GM21717 (cell line): ENCODE results near the gene APOC3.

ENCODE experiments used
- ATAC-seq: cut with Tn5 transposase; IDR thresholded peaks from one replicate; pipeline ENCODE4 v1.9.1; 2021; ENCODE audit warnings: mild to moderate bottlenecking, moderate library complexity; ENCODE audit not compliant: unreplicated experiment

The APOC3 gene

GRCh38 chr11:116829525-116830183 is at the start of gene APOC3:
TSS of gene APOC3 (plus strand) at chr11:116829907. CDS start at chr11:116830583, 676 bp downstream.
- no peak for ATAC-seq

GRCh38 chr11:116782728-116783127 is 47.0 kb upstream of the APOC3 start:
- no peak for ATAC-seq

DNA sequence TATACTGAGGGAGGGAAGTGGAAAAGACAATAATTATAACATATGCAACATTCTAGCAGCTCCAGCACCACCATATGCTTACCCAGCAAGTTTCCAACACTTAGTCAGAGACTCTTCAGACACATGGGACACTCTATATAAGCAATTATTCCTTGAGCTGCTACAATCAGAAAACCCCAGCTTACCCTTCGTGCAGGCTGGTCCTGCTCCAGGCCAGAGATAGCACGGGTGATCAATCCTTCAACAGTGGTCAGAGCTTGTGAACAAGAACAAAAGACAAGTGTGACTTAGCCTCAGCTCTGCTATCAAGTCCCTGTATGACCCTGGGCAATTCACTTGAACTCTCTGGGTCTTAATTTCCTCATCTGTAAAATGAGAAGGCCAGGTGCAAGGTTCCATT is 43.4 kb upstream of the APOC3 start:
- no peak for ATAC-seq

DNA sequence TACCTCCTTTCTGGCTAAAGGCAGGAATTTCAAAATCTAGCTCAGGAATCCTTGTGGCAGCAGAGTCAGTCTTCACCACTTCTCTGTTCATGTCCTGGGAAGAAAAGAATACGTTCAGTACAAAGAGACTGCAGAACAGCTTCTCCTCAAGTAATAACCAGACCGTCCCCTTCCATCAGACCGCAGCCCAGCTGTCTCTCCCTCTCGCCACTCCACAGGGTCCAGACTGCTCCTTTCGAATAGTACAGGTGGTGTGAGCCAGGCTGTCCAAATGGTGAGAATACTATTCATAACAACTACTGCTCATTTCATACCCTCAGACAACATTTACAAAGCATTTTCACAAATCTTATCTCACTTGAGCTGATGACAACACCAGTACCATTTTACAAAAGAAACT is 42.7 kb upstream of the APOC3 start:
- no peak for ATAC-seq

DNA sequence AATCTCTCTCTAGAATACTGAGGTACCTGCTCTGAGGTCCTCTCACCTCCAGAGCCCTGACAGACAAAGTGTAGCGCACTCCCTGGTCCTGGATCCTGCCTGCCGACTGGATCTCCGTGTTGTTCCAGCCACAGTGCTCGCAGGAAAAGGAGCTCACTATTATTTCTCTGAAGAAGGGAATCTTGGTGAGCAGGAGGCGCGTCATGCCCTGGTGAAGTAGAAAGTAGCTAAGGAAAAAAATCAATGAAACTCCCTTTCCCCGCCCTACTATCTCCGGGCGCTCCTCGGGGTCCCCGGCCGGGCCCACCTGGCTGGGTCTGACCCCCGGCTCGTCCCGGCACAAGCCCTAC is 42.3 kb upstream of the APOC3 start:
- no peak for ATAC-seq

DNA sequence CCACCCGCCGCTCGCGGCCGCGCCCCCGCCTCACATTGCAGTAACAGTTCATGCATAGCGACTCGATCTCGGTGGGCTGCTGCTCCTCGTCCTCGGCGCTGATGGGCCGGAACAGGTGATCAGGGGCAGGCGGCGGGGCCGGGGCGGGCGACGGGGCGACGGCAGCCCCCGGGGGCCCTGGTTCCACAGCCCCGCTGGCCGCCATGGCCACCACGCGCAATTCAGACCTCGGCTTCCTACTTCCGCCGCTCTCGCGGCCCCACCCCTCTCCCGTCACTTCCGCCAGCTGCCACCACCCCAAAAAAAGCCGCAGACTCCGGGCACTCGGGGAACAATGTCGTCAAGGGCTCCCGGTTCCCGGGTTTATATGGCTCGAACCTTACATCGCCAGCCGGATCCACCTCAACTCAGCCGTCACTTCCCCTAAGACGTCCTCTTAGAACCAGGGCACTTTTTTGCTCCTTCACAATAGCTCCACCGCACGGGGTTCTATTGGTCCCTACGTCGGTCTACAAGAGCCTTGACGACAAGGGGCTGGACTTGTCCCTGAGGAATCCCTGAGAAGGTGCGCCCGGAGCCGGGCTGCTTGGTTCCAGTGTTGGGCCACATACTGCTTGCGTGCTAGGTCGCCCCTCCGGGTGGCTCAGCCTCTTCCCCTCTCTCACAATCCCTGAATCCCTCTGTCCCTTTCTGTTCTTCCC is 41.8 kb upstream of the APOC3 start, which contains the start of gene ZPR1:
ZPR1 (minus strand) TSS at position 238 of the 701 bp plus-strand sequence; CDS start at position 205, 33 bp downstream.
- ATAC-seq = peak; percentile 81

DNA sequence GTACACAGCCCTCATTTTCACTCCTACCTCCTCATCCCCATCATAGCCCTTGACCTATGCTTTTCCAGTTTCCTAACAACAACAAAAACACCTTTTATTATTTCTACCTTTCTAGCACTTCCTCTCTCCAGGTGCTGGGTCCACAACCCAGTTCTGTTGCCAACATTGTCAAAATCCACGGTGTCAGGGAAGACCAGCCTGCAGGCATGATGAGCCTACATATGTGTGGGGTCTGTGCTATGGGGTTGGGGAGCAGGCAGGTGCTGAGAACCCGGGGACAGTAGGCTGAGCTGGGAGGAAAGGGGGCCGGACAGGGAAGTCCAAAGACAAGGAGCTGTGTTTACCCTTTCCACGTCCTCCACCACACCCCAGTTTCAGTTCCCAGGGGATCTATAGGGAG is 41.2 kb upstream of the APOC3 start:
- no peak for ATAC-seq

- ATAC-seq = no peak
These were observed 40.7 kb upstream of the APOC3 start for GRCh38 chr11:116788975-116789374.

DNA sequence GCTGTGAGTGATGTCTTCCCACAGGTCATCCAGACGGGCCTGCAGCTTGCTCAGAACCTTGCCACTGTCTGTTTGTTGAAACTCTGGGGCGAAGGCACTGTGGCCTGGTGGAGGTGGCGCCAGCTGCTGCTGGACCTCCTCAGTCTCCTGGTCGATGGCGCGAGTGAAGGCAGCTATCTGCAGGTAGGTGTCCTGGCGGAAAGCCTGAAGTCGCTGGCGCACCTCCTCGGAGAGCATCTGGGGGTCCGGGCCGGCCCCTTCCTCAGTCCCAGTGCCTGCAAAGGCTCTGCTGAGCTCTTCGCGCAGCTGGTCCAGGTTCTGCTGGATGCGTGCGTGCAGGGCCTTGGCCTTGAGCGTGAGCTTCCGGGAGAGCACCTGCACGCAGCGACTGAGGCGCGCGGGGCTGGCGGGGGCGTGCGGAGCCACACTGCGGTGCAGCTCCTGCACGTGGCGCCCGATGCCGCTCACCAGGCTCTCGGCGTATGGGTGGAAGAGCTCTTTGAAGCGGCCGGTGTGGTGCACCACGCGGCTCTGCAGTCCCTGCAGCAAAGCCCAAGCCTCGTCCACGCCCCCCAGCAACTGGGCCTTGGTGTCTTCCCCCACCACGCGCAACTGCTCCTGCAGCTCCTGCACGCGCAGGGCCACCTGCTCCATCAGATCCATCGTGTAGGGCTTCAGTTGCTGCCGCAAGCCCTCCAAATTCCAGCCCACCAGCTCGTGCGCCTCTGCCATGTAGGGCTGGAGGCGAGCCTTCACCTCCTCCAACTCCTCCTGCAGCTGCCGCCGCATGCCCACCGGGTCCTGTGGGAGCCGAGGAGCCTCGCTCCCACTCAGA is 39.3 kb upstream of the APOC3 start:
- ATAC-seq = no peak

DNA sequence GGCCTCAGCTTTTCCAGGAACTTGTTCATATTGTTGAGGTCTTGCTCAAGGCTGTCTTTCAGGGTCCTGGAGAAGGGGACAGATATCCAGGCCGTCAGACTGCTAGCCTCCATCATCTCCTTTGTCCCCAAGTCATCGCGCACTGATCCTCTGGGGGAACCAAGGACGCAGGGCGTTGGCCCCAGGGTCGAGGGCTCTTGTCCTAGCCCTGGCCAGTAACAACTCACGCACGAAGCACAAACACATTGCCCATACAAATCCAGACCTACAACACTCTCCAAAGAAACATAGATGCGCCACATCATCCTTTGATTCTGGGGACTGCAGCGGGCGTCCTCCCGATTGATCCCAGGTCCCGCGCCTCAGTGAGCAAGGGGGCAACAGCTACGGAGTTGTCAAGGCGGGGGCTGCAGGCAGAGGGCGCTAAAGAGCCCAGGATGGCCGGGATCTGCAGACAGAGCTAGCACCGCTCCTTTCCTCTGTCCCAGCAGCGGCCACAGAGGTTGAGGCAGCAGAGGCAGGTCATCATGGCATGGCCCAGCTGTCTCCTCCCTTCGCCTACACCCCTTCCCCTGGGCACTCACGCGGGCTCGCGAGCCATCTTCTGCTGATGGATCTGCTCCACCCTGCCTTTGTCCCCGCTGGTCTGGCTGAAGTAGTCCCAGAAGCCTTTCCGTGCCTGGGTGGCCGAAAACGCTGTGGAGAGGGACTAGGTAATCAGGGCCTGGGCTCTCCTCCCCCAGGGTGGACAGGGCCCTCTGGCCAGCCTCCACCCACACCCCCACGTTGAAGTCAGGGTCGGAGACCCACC is 38.5 kb upstream of the APOC3 start:
- ATAC-seq = no peak

GRCh38 chr11:116791813-116792143 is 37.9 kb upstream of the APOC3 start, which contains the start of gene APOA5:
TSS of gene APOA5 (minus strand) at chr11:116791879. CDS start at chr11:116791860, 19 bp downstream.
- no peak for ATAC-seq

DNA sequence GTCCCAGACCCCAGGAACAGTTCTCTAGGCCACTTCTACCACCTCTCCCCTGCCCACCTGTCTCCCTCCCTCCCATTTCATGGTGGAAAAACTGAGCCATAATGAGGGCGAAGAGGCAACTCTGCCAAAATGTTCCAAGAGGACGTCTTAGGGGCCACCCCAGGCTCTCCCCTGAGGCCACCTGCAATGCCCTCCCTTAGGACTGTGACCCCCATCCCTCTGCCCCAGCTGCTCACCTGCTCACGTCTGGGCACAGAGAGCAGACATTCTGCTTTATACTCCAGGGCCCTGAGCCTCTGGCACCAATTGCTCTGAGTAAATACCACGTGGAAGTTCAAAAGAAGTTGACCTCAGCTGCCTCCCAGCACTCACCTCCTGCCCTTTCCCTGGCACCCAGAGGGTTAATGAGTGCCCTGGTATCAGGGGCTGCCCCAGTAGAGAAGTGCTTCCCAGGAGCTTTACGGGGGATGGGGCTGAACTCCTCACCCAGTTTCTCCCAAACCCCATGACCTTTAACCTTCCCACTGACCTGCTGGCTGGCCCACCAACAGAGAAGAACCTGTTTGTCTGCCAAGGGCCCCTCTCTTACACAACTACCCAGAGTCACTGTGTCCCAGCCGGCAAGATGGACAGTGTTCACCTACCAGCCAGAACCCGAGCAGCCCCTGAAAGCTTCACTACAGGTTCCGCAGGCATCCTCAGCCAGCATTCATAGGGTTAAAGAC is 37.4 kb upstream of the APOC3 start:
- ATAC-seq = no peak

DNA sequence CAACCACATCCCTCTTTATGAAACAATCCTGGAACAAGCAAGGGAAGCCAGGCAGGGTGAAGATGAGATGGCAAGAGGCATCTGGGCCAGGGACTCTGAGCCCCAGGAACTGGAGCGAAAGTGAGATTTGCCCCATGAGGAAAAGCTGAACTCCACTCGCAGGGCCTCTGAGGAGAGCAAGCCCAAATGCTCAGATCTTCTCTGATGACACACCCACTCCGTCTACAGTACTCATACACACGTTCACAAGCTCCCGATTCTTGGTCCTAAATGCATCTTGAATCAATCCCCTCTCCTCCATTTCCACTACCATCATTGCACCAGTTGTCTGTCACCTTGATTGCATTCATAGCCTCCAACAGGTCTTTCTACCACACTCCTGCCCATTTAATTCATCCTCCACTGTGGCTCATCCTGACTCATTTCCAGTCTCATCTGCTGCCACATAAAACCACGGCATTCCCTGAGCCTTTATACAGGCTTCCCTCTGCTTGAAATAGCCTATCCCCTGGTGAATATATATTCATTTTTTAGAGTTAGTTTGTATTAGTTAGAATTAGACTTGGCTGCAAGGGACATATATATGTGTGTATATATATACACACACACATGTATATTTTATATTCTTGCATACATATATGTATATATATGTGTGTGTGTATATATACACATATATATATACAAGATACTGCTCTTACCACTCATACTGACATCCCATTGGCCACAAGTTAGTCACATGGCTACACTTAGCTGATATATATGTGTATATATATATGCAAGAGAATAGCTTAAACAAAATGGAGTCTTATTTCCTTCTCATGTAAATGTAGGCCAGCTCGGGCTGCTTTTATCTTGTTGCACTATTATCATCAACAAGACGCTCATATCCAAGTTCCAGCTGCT is 36.6 kb upstream of the APOC3 start:
- no peak for ATAC-seq

DNA sequence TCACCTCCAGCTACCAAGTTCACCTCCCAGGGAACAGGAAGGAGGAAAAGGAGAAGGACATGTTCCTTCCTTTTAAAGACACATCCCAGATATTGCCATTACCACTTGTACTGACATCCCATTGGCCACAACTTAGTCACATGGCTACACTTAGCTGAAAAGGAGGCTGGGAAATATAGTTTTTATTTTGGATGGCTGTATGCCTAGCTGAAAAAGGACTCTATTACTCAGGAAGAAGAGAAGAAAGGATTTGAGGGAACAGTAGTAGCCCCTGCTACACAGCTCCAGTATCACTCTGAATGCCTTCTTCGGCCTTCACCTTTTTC is 36.0 kb upstream of the APOC3 start:
- ATAC-seq = no peak

DNA sequence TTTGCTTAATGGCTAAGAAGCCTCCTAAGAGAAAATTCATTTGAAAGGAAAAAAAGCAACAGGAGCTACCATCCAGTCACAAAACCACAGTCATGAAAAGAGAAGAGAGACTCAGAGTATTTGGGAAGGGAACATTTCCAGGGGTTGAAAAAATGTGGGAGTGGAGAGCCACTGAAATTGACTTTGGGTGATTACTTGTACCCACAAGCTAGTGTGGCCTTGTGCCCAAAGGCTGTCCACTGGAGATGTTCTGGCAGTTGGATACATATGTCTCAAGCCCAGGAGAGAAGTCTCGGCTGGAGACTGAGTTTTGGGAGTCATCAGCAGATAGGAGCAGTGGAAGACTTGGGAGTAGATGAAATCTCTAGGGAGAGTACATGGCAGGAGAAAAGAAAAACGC is 34.9 kb upstream of the APOC3 start:
- ATAC-seq = no peak

- no peak for ATAC-seq
These were observed 33.2 kb upstream of the APOC3 start for GRCh38 chr11:116796548-116796947.

DNA sequence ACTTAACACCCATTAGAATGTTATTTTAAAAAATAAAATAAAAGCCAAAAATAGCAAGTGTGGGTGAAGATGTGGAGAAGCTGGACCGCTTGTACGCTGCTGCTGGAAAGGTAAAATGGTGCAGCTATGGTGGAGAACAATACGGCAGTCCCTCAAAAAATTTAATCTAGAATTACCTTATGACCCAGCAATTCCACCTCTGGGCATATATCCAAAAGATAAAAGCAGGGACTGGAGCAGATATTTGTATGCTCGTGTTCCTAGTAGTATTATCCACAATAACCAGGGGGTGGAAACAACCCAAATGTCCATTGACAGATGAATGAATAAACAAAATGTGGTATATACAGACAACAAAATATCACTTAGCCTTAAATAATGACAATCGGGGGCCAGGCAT is 31.9 kb upstream of the APOC3 start:
- no peak for ATAC-seq

- no peak for ATAC-seq
These were observed 31.3 kb upstream of the APOC3 start for GRCh38 chr11:116798368-116798767.

GRCh38 chr11:116800610-116801009 is 29.1 kb upstream of the APOC3 start:
- no peak for ATAC-seq
